ENCODE measurements around the gene CALU.

CALU gene

DNA sequence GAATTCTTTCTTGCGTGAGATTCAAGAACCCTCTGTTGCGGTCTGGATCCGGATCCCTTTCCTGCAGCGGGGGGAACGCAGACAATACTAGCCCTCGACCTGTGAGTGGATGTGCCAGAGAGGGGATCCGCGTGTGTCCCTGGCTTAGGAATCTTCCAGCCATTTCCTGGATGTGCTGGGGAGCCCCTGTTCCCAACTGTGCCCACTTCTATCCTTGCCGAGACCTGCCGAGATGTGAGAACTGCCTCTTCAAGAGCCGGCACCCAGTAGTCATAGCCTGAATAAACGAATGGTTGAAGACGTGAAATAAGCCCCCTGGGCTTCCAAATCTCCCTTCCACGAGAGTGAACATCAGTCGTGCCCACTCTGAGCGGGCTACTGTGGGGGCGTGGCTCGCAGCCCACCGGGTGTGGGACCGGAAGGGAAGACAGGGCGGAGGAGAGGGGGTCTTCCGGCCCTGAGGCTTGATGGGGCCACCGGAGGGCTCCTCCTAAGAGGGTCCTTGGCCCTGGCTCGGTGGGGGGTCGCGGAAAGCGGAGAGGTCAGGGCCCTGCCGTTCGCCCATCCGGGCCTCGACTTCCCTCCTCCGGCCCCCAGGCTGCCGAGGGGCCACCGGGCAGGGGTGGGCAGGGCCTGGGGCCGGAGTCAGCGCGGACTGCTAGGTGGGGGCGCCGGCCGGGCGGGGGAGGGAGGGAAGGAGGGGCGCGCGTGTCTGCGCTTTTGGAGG, 51.3 kb downstream of the CALU start:
- no peak for DNase-seq

DNA sequence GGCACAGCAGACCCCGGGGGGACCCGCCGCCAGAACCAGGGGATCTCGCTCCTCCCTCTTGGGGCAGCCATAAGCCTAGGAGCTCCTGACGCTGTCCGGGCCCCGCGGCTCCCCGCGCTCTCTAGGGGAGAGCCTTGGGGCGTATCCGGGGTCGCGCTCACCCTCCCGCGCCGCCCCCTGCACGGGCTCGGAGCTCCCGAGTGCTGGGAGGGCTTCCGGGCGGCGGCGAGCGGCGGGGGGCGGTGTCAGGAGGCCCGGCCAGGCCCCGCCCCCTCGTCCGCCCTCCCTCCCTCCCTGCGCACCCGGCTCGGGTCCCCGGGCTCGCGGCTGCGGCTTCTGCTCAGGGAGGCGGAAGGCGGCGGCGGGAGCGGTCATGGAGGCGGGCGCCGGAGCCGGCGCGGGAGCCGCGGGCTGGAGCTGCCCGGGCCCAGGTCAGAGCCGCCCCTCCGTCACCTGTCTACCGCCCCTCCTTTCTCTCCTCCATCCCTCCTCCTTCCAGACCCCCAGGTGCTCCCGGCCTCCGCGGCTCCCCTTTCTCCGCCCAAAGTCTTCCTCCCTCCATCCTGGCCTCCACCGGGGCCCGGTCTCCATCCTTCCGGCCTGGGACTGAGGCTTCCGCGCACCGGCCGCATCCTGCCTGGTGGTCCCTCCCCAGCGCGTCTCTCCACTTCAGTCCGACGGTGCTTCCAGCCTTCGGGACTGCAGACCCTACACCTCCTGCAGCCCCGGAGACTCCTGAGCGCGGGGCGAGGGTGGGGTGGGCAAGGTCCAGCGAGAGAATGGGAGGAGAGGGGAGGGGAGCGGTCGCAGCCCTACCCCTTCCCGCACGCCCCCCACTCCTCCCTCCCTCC, 52.2 kb downstream of the CALU start, which contains the start of gene CCDC136:
CCDC136 (plus strand) TSS at position 848 of the 851 bp plus-strand sequence. CDS start 444 bp downstream, outside the sequence.
- peak; percentile 89 for DNase-seq

DNA sequence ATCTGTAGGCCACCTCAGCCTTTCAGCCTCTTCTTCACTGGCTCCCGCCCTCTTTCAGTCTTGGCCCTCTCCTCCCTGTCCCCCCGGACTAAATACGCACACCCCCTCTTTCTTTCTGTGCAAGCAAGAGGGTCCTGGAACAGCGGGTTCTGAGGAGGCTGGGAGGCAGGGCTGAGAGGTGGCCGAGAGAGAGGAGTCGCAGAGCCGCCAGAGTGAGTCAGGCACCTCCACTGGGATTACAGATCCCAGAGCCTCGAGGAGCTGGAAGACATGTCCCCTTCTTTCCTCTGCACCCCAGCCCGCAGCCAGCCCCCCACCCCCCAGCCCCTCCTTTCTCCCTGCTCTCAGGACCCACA, 52.8 kb downstream of the CALU start:
- peak; percentile 56 for DNase-seq

DNA sequence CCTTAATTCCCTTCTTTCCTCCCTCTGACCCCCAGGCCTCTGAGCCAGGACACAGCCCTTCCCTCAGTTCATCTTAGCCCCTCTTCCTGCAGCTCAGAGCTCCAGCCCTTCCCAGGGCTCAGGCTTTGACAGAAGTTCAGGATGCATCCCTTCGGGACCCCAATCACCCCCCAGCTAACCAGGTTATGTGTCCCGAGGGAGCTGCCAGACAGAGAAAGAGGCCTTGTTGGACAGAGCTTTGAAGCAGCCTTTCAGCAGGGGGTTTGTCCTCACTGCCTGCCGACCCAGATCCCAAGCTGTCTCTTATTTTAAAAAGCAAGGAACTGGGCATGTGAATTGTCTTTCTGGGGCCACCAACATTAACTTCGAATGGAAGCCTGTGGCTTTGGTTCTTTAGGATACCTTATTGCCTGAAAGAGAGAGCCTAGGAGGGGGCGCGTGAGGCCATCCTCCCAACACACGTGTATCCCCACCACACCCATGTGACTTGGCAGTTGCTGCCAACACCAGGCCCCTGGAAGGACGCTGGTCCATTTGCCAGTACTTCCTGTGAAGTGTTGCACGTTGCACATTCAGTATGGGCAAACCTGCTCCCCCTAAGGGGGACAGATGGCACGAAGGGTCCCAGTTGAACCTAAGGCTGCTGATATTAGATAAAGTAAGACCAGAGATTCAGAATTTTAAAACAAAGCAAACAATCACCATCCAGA, 53.5 kb downstream of the CALU start:
- peak; percentile 54 for DNase-seq

DNA sequence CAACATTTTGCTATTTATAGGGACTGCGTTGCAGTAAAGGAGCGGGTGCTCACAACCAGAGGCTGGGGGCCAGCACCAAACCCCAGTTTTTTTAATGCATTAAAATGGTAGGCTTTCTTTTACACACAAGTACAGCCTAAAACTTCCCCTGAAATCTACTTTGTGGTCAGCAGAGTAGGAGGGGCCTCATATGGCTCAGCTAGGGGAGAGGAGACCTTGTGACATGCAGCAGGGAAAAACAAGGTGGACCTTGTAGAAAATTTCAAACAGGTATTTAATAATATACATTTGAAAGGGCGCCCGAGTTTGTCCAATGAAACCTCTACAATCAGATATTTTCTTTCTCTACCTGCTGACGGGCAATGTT, 54.0 kb downstream of the CALU start:
- DNase-seq: peak; percentile 26

DNA sequence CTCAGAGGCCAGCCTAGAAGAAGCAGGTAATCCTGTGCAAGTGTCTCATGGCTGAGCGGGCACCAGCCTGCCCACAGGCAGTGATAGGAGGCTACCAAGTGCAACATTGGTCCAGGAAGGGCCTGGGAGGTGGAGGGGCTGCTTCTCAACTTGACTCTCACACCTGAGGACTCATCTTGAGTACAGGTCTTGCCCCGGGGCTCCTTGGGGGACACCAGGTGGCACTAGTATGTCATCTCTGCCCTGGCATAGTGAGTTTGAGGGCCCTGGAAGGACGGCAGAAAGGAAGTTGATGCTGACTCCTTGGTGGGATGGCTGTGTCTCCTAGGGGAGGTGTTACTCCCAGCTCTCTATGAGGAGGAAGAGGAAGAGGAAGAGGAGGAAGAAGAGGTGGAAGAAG, 54.9 kb downstream of the CALU start:
- DNase-seq: no peak

DNA sequence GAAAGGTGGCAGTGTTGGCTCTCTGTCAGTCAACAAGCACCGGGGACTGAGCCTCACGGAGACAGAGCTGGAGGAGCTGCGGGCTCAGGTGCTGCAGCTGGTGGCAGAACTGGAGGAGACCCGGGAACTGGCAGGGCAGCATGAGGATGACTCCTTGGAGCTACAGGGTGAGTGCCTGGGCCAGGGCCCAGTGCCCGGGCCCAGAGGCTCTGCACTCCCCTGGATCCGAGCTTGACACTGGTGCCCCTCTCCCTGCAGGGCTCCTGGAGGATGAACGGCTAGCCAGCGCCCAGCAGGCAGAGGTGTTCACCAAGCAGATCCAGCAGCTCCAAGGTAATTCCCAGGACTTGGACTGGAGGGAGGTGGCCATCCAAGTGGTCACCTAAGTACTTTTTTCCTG, 55.3 kb downstream of the CALU start:
- DNase-seq: no peak

DNA sequence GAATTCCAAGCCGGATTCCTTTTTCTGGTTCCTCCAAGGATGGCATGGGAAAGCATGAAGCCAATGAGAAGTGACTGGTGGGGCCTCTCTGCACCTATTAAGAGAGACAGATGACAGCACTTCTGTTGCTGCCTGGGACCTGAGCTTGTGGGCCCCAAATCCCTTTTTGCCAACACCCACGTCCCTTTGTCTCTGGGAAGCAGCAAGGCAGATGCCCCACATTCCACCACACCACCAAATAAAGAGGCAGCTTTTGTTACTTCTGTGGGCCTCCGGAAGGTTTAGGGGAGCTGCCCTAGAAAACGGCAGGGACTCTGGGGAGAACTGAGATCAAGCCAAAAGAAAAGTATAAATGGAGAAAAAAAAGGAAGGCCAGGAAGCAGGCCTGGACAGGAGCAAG, 56.0 kb downstream of the CALU start:
- DNase-seq: no peak

DNA sequence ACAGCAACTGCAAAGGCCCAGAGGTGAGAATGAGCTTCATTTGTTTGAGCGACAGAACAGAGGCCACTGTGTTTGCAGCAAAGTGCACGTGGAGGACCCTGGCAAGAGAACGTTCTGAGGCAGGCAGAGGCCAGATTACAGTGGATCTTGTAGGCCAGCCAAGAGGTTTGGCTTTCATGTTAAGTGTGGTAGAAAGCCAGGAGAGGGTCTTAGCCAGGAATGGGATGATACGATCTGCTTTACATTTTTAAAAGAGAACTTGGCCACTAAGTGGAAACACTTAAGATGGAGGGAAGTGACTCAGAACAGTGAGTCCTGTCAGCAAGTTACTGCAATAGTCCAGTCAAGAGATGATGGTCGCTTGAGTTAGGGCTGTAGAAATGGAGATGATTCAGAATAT, 57.2 kb downstream of the CALU start:
- DNase-seq: no peak

DNA sequence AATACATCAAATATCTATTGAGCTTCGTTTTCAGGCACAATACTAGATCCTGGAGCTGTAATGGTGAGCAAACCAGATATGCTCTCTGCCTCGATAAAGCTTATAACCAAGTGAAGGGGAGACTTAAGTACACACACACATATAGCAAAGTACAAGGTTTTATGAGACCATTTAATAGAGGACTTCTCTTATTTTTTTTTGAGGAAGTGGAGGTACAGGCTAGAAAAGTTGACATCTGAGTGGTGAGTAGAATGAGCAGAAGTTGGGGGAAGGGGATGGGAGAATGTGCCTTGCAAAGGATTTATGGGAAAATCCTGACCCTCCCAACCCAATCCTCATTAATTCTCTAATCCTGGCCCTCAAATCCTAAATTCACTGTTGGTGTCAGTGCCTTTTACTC, 60.3 kb downstream of the CALU start:
- DNase-seq: no peak

DNA sequence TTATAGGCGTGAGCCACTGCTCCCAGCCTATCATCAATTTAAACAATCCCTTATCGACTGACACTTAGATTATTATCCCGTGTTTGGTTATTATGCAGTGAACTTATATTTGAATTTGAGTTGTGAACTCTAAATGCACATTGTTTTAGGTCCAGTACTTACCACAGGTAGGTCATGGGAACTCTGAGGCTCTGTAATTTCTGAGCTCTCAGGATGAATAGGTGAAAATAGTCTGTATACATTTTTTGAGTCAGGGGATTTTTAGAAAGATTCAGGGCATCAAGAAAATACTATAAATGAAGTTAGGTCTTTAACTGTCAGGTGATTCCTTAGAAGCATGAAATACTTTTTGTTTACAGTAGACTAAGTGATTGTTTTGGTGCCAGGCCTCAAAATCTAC, 61.4 kb downstream of the CALU start:
- DNase-seq: no peak

DNA sequence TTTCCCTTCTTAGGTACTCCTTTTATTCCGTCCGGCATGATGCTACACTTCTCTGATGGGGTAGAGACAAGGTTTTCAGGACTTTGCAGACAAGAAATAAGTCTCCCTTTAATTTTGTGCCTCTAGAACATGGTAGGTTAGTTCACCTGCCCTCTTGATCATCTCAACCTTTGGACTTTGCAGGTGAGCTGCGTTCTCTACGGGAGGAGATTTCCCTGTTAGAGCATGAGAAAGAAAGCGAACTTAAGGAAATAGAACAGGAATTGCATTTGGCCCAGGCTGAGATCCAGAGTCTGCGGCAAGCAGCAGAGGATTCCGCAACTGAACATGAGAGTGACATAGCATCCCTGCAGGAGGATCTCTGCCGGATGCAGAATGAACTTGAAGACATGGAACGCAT, 61.8 kb downstream of the CALU start:
- no peak for DNase-seq

DNA sequence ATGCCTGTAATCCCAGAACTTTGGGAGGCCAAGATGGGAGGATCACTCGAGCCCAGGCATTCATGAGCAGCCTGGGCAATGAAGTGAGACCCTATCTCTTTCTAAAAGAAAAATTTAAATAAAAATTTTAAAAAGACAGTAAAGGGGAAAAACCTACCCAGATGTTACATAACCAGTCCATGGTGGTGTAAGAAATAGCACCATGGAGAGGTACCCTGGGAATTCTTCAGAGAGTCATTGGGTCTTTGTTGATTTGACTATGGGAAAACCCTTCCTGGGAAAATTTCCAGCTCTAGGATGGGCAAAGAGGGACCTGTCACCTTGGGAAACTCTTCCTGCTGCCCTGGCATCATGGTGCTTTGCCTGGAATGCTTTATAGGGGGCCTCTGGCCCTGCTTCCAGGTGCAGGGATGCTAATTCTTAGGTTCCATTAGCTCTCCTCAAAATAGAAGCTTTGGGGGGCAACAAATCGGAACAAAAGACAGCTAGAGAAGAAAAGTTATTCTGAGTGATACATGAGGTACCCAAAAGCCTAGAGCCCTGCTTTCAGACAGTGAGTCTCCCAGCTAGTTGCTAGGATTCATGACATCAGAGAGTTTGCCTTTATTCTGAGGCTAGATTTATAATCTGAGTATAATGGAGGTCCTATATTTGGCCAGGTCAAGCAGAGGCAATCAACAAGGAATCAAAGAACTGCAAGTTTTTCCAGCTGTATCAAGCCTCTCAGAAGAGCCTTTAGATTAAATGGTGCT, 62.7 kb downstream of the CALU start:
- DNase-seq: no peak

DNA sequence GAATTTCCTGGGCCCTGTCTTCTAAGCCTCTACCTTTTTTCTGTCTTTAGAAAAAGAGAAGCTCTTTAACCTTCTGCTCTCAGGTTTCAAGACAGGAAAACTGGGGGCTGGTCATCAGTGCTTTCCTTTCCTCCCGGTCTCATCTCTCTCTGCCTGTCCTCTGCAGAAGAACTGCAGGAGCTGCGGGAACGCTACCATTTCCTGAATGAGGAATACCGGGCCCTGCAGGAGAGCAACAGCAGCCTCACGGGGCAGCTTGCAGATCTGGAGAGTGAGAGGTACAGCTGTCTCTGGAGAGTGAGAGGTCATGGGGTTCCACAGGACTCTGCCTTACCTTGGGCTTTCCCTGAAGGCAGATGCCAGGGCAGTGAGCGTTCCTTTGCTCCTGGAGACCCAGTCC, 65.3 kb downstream of the CALU start:
- no peak for DNase-seq

DNA sequence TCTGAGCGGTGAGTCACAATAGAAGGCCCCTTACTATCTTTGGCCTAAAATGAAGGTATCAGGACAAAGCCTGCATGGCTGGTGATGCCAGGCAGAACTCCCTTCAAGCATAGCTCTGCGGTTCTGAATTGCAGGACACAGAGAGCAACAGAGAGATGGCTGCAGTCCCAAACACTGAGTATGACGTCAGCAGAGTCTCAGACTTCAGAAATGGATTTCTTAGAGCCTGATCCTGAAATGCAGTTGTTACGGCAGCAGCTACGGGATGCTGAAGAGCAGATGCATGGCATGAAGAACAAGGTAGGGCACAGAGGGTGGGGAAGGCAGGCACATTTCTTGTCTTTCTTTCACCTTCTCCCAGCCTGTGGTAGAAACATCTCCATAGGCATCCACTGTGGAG, 66.1 kb downstream of the CALU start:
- DNase-seq: no peak

DNA sequence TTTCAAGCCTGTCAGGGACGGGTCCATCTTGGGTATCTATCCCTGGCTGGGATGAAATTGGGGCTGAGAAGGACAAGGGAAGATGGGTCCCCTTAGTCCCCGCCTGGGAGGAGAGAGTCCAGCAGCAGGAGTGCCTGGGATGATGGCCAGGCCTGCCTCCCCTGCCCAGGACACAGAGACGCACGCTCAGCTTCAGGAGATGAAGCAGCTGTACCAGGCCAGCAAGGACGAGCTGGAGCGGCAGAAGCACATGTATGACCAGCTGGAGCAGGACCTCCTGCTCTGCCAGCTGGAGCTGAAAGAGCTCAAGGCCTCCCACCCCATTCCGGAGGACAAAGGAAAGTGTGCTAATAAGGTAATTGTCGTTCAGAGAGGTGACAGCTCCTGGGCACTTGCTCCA, 68.0 kb downstream of the CALU start:
- no peak for DNase-seq

DNA sequence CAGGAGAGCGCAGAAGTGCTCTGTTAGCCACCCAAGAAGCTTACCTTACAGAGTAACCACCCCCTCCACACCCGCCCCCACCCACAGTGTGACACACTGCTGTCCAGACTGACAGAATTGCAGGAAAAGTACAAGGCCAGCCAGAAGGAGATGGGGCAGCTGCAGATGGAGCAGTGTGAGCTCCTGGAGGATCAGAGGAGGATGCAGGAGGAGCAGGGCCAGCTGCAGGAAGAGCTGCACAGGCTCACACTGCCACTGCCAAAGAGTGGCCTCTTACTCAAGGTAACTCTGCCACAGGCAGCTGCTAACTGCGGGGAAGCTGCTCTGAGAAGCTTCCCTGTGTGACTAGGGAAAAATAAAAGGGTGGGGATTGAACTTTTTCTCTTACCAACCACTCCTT, 70.2 kb downstream of the CALU start:
- DNase-seq: no peak

DNA sequence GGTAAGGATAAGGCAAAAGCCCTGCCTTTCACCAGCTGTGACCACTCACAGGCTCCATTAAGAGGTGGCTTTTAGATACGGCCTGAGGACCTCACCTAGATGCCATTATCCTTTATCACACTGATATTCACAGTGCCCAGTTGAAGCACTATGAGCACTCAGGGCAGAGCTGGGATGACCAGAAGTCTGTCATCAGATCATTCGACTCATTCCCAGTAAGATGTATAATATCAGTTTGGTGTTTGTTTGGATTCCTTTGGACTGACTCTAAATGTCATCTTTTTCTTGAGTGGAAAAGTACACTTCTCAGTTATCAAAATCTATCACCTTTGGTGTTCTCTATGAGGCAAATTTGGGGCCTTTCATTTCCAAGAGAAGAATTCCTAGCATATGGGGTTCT, 71.3 kb downstream of the CALU start:
- no peak for DNase-seq

DNA sequence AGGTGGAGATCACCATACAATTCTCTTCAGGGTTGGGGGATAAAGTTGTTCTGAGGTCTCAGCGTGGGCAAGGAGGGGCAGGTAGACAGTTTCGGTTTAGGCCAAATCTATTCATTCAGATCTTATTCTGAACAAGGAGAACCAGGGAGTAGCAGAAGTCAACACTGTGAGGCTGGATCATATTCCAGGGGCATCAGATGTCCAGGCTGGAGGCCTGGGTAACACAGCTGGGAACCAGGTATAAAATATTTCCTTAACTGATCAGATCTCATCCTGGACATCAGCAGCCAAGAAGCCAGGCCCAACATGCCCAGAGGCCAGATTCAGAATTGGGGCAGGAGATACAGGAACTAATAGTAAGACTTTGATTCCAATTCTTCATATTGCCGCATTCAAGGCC, 71.8 kb downstream of the CALU start:
- no peak for DNase-seq

DNA sequence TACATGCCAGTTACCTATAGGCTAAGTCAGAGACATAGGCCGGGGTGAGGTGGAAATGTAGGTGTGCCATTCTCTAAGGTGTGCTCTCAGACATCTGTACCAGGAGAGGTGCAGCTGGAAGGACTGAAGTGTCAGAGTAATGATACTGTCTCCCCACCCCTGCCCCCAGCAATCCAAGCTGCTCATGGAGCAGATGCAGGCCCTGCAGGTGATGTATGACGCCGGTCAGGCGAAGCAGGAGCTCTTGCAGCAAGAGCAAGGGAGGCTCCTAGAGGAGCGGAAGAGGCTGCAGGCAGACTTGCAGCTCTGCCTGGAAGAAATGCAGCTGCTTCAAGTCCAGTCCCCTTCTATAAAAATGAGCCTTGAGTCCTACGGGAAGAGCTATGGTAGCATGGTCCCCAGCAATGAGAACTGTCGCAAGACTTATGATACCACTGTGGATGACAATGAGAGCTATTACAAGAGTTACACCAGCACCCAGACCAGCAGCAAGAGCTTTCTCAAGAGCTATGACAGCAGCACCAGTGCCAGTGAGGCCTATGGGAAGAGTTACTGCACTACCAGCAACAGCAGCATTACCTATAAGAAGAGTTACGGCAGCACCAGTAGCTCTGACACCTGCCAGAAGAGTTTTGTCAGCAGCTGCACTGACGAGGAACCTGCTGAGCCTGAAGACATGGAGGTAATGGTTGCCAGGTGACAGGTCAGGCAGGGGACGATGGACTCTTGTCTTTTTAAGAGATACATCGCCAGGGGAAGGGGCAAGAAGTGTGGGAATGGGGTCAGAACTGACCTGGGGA, 72.7 kb downstream of the CALU start:
- no peak for DNase-seq

DNA sequence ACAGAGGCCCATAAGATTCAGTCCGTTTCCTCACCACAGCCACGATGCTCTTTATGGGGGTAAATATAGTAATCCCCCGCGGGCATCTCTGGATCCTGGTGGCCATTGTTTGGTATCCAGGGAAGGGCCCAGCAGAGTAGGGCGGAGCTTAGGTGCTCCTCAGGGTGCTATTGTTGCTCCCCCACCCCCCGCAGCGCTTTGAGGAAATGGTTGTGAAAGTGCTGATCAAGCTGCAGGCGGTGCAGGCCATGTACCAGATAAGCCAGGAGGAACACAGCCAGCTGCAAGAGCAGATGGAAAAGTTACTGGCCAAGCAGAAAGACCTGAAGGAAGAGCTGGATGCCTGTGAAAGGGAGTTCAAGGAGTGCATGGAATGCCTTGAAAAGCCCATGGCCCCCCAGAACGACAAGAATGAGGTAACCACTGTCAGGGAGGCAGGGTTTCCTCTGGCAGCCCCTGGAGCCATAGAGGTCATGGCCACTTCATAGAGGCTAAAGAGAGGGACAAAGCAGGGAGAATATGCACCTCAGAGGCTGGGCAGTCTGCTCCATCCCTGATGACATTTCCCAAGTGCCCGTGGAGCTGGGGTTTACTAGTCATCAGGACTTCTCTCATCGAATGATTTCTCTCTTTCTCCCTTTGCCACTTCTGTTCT, 73.5 kb downstream of the CALU start:
- DNase-seq: no peak

DNA sequence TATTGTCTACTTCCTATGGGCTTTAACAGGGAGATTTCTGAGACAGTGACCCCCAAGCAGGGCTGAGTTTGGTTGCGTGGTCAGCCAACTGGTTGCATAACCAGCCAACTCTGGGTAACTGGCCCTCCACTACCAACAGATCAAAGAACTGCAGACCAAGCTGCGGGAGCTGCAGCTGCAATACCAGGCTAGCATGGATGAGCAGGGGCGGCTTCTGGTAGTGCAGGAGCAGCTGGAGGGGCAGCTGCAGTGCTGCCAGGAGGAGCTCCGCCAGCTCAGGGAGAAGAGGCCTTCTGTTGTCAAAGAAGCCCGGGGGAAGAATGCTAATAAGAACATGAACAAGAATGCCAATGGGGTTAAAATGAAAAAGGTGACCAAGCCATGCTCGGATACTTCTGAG, 75.3 kb downstream of the CALU start:
- DNase-seq: no peak

All from activated CD8-positive, alpha-beta memory T cell treated with anti-CD3 and anti-CD28 coated beads for 24 hours (primary cell).